ENCODE data around the gene MMRN1.

DNA sequence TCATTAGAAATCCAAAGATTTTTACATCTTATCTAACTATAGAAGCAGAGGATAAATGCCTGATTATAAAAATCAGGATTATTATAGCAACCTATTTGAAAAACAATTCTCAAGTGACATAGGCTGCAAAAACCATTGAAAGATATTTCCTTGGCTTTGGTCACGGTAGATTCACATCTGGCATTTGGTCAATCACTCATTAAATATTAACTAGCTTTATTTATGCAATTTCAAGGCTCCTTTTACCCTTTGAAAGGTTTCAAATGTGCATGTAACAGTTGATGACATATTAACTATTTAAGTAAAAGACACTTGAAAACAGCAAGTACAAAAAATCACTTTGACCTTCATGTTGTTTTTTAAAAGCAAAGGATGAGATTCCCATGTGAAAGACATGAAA is 98.1 kb downstream of the MMRN1 start:
- TF ChIP-seq, protein P1, sequence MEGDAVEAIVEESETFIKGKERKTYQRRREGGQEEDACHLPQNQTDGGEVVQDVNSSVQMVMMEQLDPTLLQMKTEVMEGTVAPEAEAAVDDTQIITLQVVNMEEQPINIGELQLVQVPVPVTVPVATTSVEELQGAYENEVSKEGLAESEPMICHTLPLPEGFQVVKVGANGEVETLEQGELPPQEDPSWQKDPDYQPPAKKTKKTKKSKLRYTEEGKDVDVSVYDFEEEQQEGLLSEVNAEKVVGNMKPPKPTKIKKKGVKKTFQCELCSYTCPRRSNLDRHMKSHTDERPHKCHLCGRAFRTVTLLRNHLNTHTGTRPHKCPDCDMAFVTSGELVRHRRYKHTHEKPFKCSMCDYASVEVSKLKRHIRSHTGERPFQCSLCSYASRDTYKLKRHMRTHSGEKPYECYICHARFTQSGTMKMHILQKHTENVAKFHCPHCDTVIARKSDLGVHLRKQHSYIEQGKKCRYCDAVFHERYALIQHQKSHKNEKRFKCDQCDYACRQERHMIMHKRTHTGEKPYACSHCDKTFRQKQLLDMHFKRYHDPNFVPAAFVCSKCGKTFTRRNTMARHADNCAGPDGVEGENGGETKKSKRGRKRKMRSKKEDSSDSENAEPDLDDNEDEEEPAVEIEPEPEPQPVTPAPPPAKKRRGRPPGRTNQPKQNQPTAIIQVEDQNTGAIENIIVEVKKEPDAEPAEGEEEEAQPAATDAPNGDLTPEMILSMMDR (IDR thresholded peaks at IDR 0.05; ENCODE audit: poor library complexity) = no peak
- TF ChIP-seq EZH2phosphoT487 (IDR thresholded peaks at IDR 0.05; ENCODE audit: low read depth, severe bottlenecking, unreplicated experiment) = no peak
